Body of pancreas (tissue), 4 donors: Measurements from ENCODE around the gene FBXO8. TPM values are rescaled to one million over a fixed set of nuclear protein-coding genes. Genes with fewer than 3 reads are reported as not detected.

Experiments
- ATAC-seq: fragments of 150-250 bp; one replicate; pipeline ENCODE4 v1.9.1; 2016
- DNase-seq, 4 donors: peaks; one replicate each; pipeline ENCODE4 v3.0.0-alpha.2; 2019
- H3K27ac ChIP-seq, 4 donors: fragments of 200-600 bp; sonication (generic); 1 replicate in 3 of 4; 2 replicates in 1 of 4; pipeline versions ENCODE4 v1.5.1 to v1.6.1; 2016 to 2019; ENCODE audit warnings: mild to moderate bottlenecking in 1 of 4, mixed read lengths in 1 of 4, moderate library complexity in 1 of 4
- H3K27me3 ChIP-seq, 2 donors: fragments of 200-600 bp; sonication (generic); one replicate each; pipeline ENCODE4 v1.6.0; 2016; ENCODE audit warnings: mild to moderate bottlenecking in 1 of 2
- H3K36me3 ChIP-seq, 2 donors: fragments of 200-600 bp; sonication (generic); replicated peaks in 1 of 2; 2 replicates each; pipeline ENCODE4 v1.5.1; 2016; ENCODE audit warnings: low read depth in 2 of 2; ENCODE audit not compliant: insufficient read depth in 1 of 2
- H3K4me1 ChIP-seq: fragments of 200-600 bp; sonication (generic); one replicate; pipeline ENCODE4 v1.6.0; 2016
- H3K4me3 ChIP-seq, 2 donors: fragments of 200-600 bp; sonication (generic); 1 replicate in 1 of 2; 2 replicates in 1 of 2; pipeline ENCODE4 v1.5.1; 2016 to 2019
- H3K9me3 ChIP-seq, 3 donors: fragments of 200-600 bp; sonication (generic); 1 replicate in 2 of 3; 2 replicates in 1 of 3; pipeline ENCODE4 v1.5.1; 2016
- POLR2A ChIP-seq, 3 donors: fragments of 450-650 bp; IDR thresholded peaks; one replicate each; pipeline ENCODE4 v1.6.1; 2016; ENCODE audit warnings: antibody characterized with exemption in 3 of 3, mild to moderate bottlenecking in 2 of 3
- WGBS, 2 donors: methylation state at CpG; one replicate each; pipeline ENCODE4 v1.1.5; 2017; 5-methylcytosine and 5-hydroxymethylcytosine counted together
- intact Hi-C: fragments of 100-400 bp; cut with DNase I; formaldehyde crosslinking; loops from one replicate; pipeline ENCODE4 v1.15.1; 2023
- total RNA-seq, 2 donors: library from RNA; depleted of rRNA; stranded (reverse); fragments of >200 nt; gene quantifications; one replicate each; pipeline ENCODE4 v1.1.0, GENCODE V29; 2016
- TF ChIP-seq, protein P1 (sequence below), 7 experiments: fragments of 450-650 bp in 4 of 7; fragments of 200-600 bp in 3 of 7; sonication (generic) in 3 of 7; IDR thresholded peaks; one replicate each; pipeline ENCODE4 v1.5.1; 2016 to 2019; ENCODE audit warnings: antibody characterized with exemption in 7 of 7

Gene FBXO8
- total RNA-seq, 2 donors from 2014 or later, result 3.6 to 12.5 TPM

DNA sequence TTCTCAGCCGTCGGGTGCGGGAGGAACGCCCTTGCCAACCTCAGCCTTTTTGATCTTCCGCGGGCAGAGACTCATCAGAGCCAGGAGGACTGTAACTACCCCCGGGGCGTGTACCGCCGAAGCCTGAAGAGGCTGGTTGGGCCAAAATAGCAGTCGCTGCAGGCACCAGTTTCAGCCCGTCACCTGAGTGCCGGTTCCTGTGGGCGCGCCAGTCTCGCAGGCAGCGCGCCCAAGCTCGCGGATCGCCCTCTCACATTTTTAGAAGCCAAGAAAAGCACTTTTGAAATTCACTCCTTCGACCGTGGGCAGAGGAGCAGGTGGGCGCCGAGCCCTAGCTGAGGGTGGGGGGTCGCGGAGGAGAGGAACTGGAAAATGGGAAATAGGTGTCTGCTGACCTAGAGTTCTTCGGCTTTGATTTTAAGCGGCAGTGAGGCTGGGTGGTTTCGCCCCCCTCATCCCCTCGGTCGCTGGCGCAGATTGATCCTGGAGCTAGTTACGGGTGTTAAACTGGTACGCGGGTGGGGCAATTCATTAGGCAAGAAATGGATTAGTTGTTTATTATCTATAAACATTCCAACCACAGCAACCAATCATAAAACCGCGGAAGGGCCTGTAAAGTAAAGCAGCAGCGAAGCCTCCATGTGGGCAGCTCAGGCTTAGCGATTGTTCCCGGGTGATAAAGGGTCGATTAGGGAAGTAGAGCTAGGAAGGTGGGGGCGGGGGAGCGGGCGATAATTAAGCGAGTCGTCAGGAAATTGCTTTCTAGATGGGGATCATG, 69.2 kb downstream of the FBXO8 start:
- DNase-seq (no peak), ATAC-seq (no peak)
- Histone ChIP-seq H3K4me1 (peaks cover 36% of the 10 kb centered on the region), H3K4me3 (peak overlapping the region in 1 of 2 donors; percentile 1), H3K9me3 (no peaks in the 10 kb centered on the region), H3K27ac (peak overlapping the region in 3 of 4 donors; percentile 0 to 16 (median 15)), H3K27me3 (peaks cover 0 to 51% of the 10 kb centered on the region in 2 donors), H3K36me3 (no peaks in the 10 kb centered on the region)
- TF ChIP-seq, protein P1, sequence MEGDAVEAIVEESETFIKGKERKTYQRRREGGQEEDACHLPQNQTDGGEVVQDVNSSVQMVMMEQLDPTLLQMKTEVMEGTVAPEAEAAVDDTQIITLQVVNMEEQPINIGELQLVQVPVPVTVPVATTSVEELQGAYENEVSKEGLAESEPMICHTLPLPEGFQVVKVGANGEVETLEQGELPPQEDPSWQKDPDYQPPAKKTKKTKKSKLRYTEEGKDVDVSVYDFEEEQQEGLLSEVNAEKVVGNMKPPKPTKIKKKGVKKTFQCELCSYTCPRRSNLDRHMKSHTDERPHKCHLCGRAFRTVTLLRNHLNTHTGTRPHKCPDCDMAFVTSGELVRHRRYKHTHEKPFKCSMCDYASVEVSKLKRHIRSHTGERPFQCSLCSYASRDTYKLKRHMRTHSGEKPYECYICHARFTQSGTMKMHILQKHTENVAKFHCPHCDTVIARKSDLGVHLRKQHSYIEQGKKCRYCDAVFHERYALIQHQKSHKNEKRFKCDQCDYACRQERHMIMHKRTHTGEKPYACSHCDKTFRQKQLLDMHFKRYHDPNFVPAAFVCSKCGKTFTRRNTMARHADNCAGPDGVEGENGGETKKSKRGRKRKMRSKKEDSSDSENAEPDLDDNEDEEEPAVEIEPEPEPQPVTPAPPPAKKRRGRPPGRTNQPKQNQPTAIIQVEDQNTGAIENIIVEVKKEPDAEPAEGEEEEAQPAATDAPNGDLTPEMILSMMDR (IDR thresholded peaks at IDR 0.05), result no peak
- TF ChIP-seq POLR2A (IDR thresholded peaks at IDR 0.05), result no peak
- WGBS, 2 donors, result 8 to 10% methylated on average over 47 of the region's 47 CpGs
- intact Hi-C loops, result loop anchor here (10.0 kb wide), 1 partner anchor 111 kb away; no protein-coding TSS in a partner anchor

DNA sequence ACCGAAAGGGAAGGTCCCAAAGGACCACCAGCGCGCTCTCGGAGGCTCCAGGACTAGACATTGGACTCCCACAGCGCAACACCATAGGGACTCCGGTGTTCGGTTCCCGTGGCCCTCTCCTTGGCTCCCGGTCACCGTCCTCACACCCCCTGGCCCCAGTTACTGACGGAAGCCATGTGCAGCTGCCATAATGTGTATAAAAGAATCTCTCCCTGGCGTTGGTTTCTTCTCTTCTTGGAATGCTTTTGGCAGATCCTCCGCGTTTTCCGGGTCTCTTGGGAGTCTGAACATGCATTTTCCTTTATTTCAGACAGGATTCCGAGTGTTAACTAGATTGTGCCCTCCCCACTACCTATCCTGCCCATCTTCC, 69.8 kb downstream of the FBXO8 start:
- Histone ChIP-seq H3K27ac (peak overlapping the region in 1 of 4 donors; percentile 15), H3K4me3 (peak overlapping the region in 1 of 2 donors; percentile 1), H3K4me1 (peaks cover 36% of the 10 kb centered on the region), H3K27me3 (peaks cover 0 to 51% of the 10 kb centered on the region in 2 donors), H3K9me3 (no peaks in the 10 kb centered on the region), H3K36me3 (no peaks in the 10 kb centered on the region)
- 6 to 7% methylated on average over 16 of the region's 16 CpGs for WGBS, 2 donors
- DNase-seq (peak in 1 of 4 donors; percentile 8), ATAC-seq (peak; percentile 21)
- intact Hi-C loops, result loop anchor here (10.0 kb wide), 1 partner anchor 111 kb away; no protein-coding TSS in a partner anchor
- TF ChIP-seq POLR2A (IDR thresholded peaks at IDR 0.05), result no peak
- TF ChIP-seq, protein P1 (IDR thresholded peaks at IDR 0.05), result no peak

DNA sequence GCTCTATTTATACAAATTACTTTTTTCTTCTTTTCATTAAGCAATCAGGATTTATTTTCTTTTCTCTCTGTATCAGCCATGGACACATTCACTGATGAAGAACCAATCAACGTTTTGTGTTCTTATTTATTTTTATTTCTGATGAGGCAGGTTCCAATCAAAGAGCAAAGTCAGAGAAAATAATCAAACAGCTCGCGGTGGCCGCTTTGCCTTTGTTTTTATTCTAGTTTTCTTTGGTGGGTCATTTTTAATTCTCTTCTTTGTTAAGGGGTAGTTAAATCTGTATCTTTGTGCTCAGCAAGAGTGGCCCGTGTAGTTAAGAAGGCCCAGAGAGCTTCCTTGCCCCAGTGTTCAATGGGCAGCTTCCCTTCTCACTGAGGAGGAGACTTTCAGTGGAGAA, 71.4 kb downstream of the FBXO8 start:
- Histone ChIP-seq H3K9me3 (no peaks in the 10 kb centered on the region), H3K4me3 (no peak overlapping the region), H3K4me1 (peaks cover 22% of the 10 kb centered on the region), H3K27ac (no peak overlapping the region), H3K36me3 (no peaks in the 10 kb centered on the region), H3K27me3 (peaks cover 0 to 36% of the 10 kb centered on the region in 2 donors)
- ATAC-seq (no peak), DNase-seq (no peak)
- 16 to 19% methylated on average over 5 of the region's 5 CpGs for WGBS, 2 donors
- TF ChIP-seq, protein P1 (IDR thresholded peaks at IDR 0.05), result no peak
- no peak for TF ChIP-seq POLR2A (IDR thresholded peaks at IDR 0.05)
- intact Hi-C loops, result loop anchor here (10.0 kb wide), 1 partner anchor 113 kb away; no protein-coding TSS in a partner anchor

DNA sequence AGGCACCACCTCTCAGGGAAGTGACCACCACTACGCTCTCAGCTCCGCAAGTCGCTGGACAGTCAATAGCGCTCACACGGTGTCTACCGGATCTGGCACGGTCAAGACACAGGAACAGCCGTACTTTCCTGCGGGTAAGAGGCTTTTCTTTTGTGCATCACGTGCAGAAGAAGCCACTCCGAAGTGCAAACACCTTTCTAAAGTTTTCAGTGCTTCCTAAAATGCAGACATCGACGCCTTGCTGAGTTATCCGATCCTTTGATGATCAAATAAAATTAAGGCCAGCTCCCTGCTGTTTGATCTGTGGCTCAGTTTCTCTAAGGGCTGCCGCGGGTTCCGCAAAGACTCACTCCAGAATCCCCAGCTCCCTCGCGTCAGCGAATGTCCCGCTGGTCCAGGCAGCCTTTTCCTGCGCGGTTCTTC, 71.8 kb downstream of the FBXO8 start:
- no peaks in the 10 kb centered on the region for H3K36me3 ChIP-seq
- intact Hi-C loops, result loop anchor here (10.0 kb wide), 1 partner anchor 113 kb away; no protein-coding TSS in a partner anchor
- H3K27me3 ChIP-seq, result peaks cover 0 to 35% of the 10 kb centered on the region in 2 donors
- TF ChIP-seq, protein P1 (IDR thresholded peaks at IDR 0.05), result no peak
- no peak for TF ChIP-seq POLR2A (IDR thresholded peaks at IDR 0.05)
- no peak for DNase-seq
- no peak for ATAC-seq
- peaks cover 19% of the 10 kb centered on the region for H3K4me1 ChIP-seq
- 15 to 17% methylated on average over 22 to 23 of the region's 23 CpGs for WGBS, 2 donors
- H3K27ac ChIP-seq, result no peak overlapping the region
- H3K4me3 ChIP-seq, result no peak overlapping the region
- no peaks in the 10 kb centered on the region for H3K9me3 ChIP-seq
